GM18526 (cell line): Measurements from ENCODE around the gene NEURL1B.

Source experiments
- POLR2A ChIP-seq: IDR thresholded peaks from 3 replicates; pipeline ENCODE4 v1.6.1; 2011; ENCODE audit not compliant: insufficient read length; ENCODE audit errors: extremely low read depth

NEURL1B gene

DNA sequence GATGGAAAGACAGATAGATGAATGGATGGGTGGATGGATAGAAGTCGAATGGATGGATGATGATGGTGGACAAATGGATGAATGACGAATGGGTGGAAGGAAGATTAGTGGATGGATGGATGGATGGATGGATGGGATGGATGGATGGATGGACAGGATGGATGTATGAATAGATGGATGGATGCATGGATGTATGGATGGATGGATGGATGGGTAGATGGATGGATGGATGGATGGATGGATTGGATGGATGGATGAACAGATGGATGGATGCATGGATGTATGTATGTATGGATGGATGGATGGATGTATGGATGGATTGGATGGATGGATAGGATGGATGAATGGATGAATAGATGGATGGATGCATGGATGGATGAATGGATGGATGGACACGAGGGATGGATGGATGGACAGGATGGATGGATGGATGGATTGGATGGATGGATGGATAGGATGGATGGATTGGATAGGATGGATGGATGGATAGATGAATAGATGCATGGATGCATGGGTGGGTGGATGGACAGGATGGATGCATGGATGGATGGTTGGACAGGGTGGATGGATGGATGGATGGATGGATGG lies 77.6 kb downstream of the NEURL1B start:
- TF ChIP-seq POLR2A: no peak

DNA sequence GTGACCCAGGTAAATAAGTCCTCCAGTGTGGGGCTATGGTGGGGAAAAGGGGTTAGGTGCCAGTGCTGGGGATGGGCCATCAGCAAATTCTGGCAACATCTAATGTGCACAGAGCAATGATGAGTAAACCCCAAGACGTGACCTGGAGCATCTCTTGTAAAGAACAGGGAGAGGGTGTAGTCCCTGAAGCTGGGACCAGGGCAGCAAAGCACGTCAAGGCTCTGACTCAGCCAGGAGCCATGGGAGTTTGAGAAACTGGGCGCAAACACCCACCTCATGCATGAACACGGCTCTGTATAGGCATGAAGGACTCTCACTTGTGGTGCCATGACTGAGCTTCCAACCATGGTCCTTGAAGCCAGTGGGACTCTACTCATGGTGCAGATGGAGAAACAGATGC lies 78.1 kb downstream of the NEURL1B start:
- TF ChIP-seq POLR2A: no peak

DNA sequence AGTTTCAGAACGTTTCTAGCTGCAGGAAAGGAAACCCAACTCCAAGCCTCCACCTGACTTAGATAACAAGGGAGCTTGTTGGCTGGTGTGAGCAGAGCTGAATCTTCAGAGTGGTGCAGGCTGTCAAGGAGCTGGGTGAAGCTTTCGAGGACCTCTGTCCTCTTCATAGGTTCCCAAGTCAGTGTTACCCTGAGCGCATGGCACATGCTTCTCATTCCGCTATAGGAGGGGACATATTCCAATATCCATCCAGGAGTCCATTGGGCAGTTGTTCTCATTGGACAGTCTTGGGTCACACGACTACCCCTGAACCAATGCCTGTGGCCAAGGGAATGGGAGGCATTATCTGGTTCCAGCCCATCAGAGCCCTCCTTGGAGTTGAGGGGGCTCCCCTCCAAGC lies 79.6 kb downstream of the NEURL1B start:
- TF ChIP-seq POLR2A: no peak

DNA sequence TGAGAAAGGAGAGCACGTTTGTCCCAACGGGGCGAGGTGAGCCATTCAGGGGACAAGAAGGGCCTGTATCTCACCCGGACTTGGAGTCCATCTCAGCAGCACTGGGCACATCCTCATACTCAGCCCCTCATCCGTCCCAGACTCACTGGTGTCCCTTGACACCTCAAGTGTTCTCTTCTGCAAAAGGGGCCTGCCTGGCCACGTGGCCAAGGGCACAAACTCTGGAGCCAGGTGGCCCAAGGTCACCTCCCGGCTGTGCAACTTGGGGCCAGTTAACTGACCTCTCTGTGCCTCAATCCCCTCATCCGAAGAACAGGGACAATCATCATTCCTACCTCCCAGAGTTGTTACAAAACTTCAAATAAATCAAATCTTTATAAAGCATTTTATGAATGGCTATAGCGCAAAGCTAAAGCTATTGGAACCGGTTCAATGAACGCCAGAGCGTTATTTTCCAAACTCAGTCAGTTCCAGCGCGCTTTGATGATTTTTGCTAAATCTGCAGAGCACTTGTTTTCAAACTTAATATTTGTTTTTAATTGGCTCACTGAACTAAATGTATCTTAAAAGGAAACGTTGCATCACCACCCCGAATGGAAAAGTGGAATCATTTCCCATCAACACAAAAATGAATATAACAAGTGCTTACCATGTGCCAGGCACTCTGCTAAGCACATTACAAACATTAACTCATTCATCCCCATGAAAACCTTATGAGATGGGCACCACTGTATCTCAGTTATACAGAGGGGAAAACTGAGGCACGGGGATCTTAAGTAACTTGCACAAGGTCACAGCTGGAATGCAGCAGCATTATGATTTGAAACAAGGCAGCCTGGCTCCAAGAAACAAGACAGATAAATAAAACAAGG lies 80.6 kb downstream of the NEURL1B start:
- no peak for TF ChIP-seq POLR2A

DNA sequence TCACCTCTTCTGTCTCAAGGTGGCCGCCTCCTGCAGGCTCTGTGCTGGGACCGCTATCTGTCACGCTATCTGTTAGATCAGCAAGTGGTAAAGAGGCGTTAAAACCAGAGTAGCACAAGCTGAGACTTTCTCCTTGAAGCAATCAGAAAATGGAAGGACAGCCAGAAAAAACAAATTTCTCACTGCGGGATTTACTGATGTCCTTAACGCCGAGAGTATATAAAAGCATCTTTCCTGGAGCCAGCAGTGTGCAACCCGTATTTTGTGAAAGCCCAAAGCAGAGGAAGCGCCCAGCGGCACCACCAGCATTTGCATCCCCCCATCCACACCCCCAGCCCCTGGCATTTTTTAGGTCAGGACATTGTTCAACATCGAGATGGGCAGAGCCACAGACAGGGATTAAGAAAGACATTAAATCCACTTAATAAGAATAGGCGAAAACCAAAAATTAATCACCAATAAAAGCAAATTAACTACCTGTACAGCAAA lies 81.3 kb downstream of the NEURL1B start:
- no peak for TF ChIP-seq POLR2A

DNA sequence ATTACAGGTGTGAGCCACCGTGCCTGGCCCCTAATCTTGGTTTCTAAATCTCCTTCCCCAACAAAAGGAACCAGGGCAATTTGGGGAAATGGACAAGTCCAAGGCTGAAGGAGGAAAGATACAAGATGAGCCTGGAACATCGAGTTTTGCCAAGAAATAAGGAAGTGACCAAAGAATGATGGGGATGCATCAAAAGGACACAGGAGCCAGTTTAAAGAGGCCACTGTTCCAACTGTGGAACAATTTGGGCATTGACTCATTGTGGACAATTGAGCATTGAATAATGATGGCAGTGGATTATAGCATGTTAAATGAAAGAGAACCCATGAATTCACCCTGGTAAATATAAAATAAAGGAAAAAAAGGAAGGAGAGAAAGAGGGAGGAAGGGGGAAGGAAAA lies 82.4 kb downstream of the NEURL1B start:
- TF ChIP-seq POLR2A: no peak

DNA sequence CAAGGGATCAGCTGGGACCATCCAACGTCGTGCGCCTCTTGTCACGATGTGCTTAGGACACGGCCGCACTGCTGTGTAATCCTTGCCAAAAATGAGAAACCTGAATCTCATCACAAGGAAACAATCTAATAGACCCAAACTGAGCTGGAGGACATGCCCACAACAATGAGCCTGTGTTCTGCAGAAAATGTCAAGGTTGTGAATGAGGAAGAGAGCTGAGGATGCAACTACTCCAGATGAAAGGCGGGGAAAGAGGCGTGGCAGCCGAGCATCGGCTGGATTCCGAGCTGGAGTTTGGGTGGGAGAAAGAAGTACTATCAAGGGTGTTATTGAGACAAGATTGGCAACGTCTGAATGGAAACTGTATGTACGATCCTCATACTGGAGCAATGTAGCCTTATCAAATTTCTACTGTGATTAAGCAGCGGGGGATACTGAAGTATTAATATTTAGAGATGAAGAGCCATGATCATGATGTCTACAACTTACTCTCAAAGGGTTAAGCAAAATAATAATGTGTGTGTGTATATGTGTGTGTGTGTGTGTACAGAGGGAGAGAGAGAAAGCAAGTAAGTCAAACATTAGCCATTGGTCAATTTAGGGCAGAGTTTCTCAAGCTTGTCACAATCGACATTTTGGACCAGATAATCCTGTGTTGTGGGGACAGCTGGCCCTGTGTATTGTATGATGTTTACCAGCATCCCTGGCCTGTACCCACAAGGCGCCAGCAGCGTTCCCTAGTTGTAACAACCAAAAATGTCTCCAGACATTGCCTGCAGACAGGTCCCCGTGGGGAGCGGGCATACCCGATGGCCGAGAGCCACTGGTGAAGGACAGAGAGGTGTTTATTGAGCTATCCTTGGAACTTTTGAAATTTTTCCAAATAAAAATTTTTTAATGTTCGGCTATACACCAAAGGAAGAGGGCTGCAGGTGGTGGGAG lies 83.5 kb downstream of the NEURL1B start:
- TF ChIP-seq POLR2A: no peak

DNA sequence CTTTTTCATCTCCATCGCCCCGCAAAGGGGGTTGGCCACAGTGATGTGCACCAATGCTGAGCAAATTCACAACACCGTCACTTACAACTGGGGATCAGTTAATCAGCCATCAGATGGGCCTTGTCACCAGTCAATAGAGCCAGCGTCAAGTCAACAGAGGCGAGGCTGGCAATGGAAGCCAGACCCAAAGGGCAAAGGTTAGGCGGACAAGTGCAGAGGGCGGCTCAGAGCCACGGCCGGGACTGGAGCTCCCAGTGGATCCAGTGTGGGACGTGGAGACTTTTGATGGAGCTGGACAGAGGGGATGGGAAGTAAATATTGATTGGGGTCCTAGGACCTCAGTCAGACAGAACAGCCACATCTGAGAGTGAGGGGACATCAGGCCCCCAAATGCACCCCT lies 84.2 kb downstream of the NEURL1B start:
- TF ChIP-seq POLR2A: no peak

DNA sequence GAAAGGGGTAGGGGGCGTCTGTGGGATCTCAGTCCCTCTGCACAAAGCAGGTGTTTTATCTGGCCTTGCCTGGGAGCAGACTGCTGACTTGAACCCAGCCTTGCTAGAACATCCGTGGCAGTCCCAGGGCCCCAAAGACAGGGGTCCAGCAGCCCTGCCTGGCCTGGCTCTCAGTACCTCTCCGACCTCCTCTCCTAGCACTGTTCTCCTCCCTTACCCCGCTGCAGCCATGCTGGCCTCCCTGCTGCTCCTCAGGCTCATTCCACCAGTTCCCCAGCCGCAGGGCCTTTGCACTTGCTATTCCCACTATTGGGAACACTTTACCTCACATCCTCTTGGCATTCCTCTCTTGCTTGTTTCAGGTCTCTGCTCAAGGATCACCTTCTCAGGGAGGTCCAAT lies 84.7 kb downstream of the NEURL1B start:
- TF ChIP-seq POLR2A: no peak

DNA sequence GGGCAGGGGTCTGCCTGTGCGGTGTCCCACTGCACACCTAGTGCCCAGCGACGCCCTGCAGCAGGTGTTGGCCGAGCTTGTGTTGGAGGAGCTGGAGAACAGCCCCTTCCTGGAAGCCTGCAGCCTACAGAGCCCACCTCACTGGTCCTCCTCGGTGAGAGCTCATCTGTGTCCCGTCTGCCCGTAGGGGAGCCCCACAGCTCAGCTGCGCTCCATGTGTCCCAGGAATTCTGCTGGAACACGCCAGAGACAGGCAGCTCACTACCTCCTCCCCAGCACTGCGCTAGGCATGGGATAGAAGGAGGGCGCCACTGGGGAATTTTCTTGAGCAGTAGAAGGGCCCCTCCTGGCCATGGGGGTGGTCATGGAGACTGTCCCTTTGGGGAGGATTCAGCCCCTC lies 85.9 kb downstream of the NEURL1B start:
- no peak for TF ChIP-seq POLR2A

DNA sequence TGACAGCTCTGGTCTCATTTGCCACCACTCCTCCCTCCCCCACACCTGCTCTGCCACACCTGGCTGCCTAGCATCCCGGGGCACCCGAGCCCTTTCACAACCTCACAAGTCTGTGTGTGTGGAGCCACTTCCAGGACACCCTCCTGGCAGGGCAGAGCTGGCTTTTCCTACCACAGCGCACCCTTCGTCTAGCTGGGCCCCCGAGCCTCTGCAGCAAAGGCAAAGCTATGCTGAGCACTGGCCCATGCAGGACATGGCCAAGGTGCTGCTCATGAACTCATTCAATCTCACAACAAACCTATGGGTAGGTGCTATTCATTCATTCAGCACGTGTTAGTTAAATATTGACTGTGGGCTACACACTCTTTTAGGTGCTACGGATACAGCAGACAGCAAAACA lies 86.5 kb downstream of the NEURL1B start:
- no peak for TF ChIP-seq POLR2A

DNA sequence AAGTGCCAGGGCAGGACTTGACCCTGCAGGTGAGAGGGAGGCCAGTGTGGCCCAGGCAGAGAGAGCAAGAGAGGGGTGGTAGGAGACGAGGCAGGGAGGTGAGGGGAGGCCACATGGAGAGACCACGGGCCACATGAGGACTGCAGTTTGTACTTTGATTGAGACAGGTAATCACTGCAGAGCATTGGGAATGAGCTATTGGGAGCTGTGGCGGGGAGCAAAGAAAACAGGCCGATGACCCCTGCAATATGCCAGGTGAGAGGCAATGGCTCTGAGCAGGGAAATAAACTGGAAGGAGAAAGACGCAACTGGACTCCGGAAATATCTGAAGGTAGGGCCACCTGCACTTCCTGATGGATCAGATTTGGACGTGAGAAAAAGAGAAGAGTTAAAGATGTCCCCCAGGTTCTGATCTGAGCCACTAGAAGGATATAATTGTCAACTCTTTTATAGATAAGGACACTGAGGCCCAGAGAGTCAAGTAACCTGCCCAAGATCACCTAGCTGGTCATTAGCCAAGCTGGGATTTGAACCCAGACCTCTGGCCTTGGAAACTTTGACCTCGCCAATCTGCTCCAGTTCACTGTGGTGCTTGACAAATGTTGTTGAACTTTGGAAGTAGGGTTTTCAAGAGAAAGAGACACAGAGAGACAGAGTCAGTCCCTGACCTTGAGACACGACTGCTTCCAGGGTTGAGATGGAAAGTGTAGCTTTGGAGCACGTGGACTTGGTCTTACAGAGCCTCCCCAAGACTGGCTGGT lies 87.6 kb downstream of the NEURL1B start:
- TF ChIP-seq POLR2A: no peak

DNA sequence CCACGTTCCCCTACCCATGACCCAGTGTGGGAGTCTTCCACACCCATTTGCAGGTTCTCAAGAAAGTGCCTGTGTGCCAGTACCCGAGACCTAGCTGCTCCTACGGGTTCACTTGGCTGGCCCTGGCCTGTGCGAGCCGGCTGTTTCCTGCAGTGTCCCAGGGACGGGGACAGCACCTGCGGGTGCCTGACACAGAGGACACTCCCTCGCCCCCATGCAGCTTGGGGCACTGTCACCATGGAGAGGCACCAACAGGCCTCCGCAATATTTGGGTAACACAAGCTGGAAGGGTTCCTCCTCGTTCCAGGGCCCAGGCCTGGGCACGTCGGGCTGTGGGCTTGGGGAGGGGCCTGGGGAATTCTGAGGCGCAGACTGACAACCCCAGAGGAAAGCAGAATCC lies 88.5 kb downstream of the NEURL1B start:
- no peak for TF ChIP-seq POLR2A

DNA sequence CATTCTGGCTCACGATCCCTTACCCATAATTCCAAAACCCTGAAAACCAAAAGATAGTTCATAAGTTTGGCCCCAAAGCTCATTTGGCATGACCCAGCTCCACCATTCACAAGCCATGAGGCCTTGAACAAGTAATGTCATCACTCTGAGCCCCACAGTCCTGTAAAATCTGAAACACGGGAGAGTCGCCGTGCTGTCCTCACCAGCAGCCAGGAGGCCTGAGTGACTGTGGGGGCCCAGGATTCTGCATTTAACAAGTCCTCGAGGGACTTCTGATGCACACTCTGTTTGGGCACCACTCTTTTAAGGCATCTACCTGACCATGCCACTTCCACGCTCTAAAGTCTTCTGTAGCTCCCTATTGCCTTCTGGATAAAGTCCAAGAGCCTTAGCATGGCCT lies 89.2 kb downstream of the NEURL1B start:
- TF ChIP-seq POLR2A: no peak

DNA sequence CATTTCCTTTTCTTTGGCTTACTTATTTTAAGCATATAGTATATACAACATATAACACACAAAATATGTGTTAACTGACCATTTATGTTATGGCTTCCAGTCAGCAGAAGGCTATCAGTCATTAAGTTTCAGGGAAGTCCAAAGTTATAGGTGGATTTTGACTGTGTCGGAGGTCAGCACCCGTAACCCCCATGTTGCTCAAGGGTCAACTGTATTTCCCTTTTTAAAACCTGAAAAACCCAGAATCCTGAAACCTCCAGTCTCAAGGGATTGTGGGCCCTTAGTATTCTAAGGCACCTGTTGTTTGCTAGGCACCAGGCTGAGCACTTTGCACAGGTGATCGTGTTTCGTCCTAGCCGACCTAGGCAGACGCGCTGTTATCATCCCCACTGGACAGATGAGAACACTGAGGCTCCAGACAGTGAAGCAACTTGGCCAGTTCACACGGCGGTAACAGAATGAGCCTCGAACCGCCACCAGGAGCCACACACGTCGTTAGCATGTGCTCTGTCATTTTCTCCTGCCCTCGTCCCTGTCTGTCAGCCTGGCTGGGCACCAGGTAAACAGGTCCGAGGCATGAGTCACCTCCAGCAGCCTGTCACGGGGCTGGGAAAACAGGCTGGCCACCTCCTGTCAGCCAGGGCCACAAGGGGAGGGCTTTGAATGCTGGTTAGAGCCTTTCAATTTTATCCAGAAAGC lies 90.1 kb downstream of the NEURL1B start:
- TF ChIP-seq POLR2A: no peak

DNA sequence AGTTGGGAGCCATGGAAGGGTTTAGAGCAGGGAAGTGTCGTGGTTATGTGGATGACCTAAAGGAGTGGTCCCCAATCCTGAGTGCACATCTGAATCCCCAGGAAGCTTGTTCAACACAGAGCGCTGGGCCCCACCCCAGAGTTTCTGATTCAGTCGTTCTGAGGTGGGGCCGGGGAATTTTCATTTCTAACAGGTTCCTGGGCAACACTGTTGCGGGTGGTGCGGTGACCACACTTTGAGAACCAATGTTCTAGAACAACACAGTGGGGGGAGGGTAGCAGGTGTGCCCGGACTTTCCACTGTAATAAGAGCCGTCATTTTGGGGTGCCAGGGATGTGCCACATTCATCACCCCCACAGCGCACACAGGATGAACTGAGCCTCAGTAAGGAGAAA lies 90.6 kb downstream of the NEURL1B start:
- TF ChIP-seq POLR2A: no peak
